HepG2 (cell line): ENCODE measurements around the gene CNPY4. TPM values are rescaled to one million over a fixed set of nuclear protein-coding genes. Genes with fewer than 3 reads are reported as not detected.
A peak's percentile ranks its signal among the peaks of the same experiment; 100 is the strongest.

Experiments used
- BRD4 ChIP-seq: sonication (generic); formaldehyde crosslinking; IDR thresholded peaks from 2 replicates; pipeline ENCODE4 v1.4.0; 2020; ENCODE audit warnings: missing genetic modification reagents
- CENPT ChIP-seq: sonication (generic); formaldehyde crosslinking; IDR thresholded peaks from 2 replicates; pipeline ENCODE4 v1.8.0; 2022; ENCODE audit warnings: low read depth, mild to moderate bottlenecking, moderate library complexity, missing genetic modification reagents
- MBNL3 ChIP-seq: fragments of 250-450 bp; sonication (Bioruptor Pico); conservative IDR thresholded peaks from 2 replicates; pipeline ENCODE4 v1.8.0; 2022; ENCODE audit warnings: mild to moderate bottlenecking, inconsistent platforms
- MED8 ChIP-seq: sonication (generic); formaldehyde crosslinking; IDR thresholded peaks from 2 replicates; pipeline ENCODE4 v1.8.1; 2023; ENCODE audit warnings: mild to moderate bottlenecking, missing genetic modification reagents; ENCODE audit not compliant: insufficient replicate concordance
- MEIS1 ChIP-seq: sonication (generic); formaldehyde crosslinking; IDR thresholded peaks from 2 replicates; pipeline ENCODE4 v1.9.0; 2021; ENCODE audit warnings: mild to moderate bottlenecking, missing genetic modification reagents, moderate library complexity, borderline replicate concordance
- MYNN ChIP-seq: sonication (generic); formaldehyde crosslinking; IDR thresholded peaks from 2 replicates; pipeline ENCODE4 v1.4.0; 2020; ENCODE audit warnings: mild to moderate bottlenecking, low read depth, missing genetic modification reagents
- NFIC ChIP-seq: IDR thresholded peaks from 2 replicates; pipeline ENCODE4 v1.6.1; 2012; ENCODE audit warnings: mild to moderate bottlenecking, low read length, inconsistent platforms
- RBM39 ChIP-seq: fragments of 200-400 bp; formaldehyde crosslinking; IDR thresholded peaks from one replicate; pipeline ENCODE4 v1.6.1; 2018; ENCODE audit warnings: antibody characterized with exemption, mild to moderate bottlenecking, low read depth, low read length; ENCODE audit not compliant: poor library complexity, severe bottlenecking
- SRSF9 ChIP-seq: fragments of 200-400 bp; formaldehyde crosslinking; IDR thresholded peaks from 2 replicates; pipeline ENCODE4 v1.6.1; 2018; ENCODE audit warnings: borderline replicate concordance, mild to moderate bottlenecking, low read depth, low read length; ENCODE audit not compliant: insufficient read depth, poor library complexity, severe bottlenecking
- TOE1 ChIP-seq: sonication (generic); formaldehyde crosslinking; IDR thresholded peaks from 2 replicates; pipeline ENCODE4 v1.4.0; 2020; ENCODE audit warnings: mild to moderate bottlenecking, missing genetic modification reagents
- YY1 ChIP-seq: IDR thresholded peaks from 2 replicates; pipeline ENCODE4 v1.6.1; 2011; ENCODE audit warnings: low read length, low read depth, moderate library complexity, mild to moderate bottlenecking; ENCODE audit not compliant: insufficient read depth, insufficient replicate concordance
- ZFAT ChIP-seq: sonication (generic); formaldehyde crosslinking; conservative IDR thresholded peaks from 2 replicates; pipeline ENCODE4 v1.8.1; 2023; ENCODE audit warnings: missing genetic modification reagents, inconsistent platforms
- ZNF337 ChIP-seq: sonication (generic); formaldehyde crosslinking; IDR thresholded peaks from 2 replicates; pipeline ENCODE4 v1.5.1; 2020; ENCODE audit warnings: missing genetic modification reagents, low read depth, mild to moderate bottlenecking, borderline replicate concordance
- ZNF432 ChIP-seq: sonication (generic); formaldehyde crosslinking; IDR thresholded peaks from 2 replicates; pipeline ENCODE4 v1.5.0; 2020; ENCODE audit warnings: missing genetic modification reagents, mild to moderate bottlenecking, borderline replicate concordance
- ZNF567 ChIP-seq: sonication (generic); formaldehyde crosslinking; IDR thresholded peaks from 2 replicates; pipeline ENCODE4 v1.8.1; 2023; ENCODE audit warnings: mild to moderate bottlenecking, missing genetic modification reagents, borderline replicate concordance
- ZNF572 ChIP-seq: sonication (generic); formaldehyde crosslinking; IDR thresholded peaks from 2 replicates; pipeline ENCODE4 v1.5.1; 2020; ENCODE audit warnings: mild to moderate bottlenecking, missing genetic modification reagents
- ZSCAN21 ChIP-seq: sonication (generic); formaldehyde crosslinking; IDR thresholded peaks from 2 replicates; pipeline ENCODE4 v1.8.0; 2022; ENCODE audit warnings: mild to moderate bottlenecking, missing genetic modification reagents, moderate library complexity, borderline replicate concordance
- polyA plus RNA-seq, 8 experiments: library from polyadenylated mRNA; depleted of rRNA in 3 of 8; stranded (reverse) in 7 of 8; unstranded in 1 of 8; fragments of >200 nt; fragmentation: Illumina TruSeq in 4 of 8; extraction: Trizol in 4 of 8; gene quantifications; 2 replicates each; pipeline versions ENCODE4 v1.2.1 to v1.2.3, GENCODE V29; 2011 to 2016; ENCODE audit warnings: low read depth in 4 of 8, missing spikeins in 1 of 8, mixed read lengths in 1 of 8; ENCODE audit not compliant: insufficient read depth in 1 of 8
- total RNA-seq, 5 experiments: library from RNA; depleted of rRNA; stranded (reverse); fragments of >200 nt; fragmentation: Illumina TruSeq; extraction: Trizol; gene quantifications; 2 replicates each; pipeline ENCODE4 v1.2.3, GENCODE V29; 2016; ENCODE audit warnings: low read depth in 1 of 5
- TF ChIP-seq, protein P1 (sequence below): IDR thresholded peaks from 2 replicates; pipeline ENCODE4 v1.6.1; 2016; ENCODE audit warnings: low read depth
- TF ChIP-seq, protein P2 (sequence below): sonication (generic); formaldehyde crosslinking; IDR thresholded peaks from 2 replicates; pipeline ENCODE4 v1.8.0; 2022; ENCODE audit warnings: missing genetic modification reagents, low read depth, mild to moderate bottlenecking, borderline replicate concordance
- TF ChIP-seq, protein P3 (sequence below): sonication (generic); formaldehyde crosslinking; IDR thresholded peaks from 2 replicates; pipeline ENCODE4 v1.4.0; 2020; ENCODE audit warnings: missing genetic modification reagents
- TF ChIP-seq, protein P4 (sequence below): IDR thresholded peaks from 2 replicates; pipeline ENCODE4 v1.6.1; 2012; ENCODE audit warnings: inconsistent platforms

Gene CNPY4
- total and polyA plus RNA-seq, 2 of the 13 experiments (the other 11 are each of a cell fraction or from before 2014, with no cell fraction given), result 6.2 to 12.7 TPM

DNA sequence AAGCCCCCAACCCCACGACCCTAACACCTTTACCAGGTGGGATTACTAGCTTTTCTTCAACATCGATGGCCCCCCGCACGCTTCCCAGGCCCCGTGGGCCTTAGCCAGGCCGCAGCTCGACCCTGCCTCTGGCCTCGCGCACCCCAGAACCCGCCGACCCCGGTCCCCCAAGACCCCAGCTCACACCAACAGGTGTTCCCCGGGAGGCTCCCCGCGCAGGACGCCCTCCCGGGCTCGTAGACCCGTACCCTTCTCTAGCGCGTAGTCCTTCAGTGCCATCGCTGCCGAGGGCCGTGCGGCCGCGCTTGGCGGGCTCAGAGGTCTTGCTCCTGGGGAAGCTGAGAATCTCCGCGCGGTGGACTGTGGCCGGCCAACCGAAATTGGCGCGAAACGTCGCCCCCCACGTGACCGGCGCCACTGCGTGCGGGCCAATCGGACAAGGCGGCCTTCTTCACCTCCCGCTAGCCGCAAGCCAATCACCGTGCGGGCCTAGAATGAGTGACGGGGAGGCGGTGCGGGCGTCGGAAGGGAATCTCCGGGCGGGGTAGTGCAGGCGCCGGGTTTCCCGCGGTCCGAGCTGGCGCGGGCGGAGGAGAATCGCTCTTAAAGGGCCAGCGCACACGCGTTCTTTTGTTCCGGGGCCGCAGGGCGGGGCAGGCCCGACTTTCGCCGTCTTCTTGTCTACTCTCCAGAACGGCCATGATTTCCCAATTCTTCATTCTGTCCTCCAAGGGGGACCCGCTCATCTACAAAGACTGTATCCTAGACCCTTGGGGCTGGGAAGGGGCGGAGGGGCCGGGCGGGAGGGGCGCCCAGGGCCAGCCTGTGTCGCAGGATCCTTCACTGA lies 18.2 kb upstream of the CNPY4 start, which contains the start of the genes AP4M1 and MCM7 (continued):
- TF ChIP-seq ZNF567 (CRISPR knock-in tag) (0 out of 2 replicates have a peak, but pooled peaks have one; percentile 47), SRSF9 (no peak), ZFAT (CRISPR knock-in tag) (no peak), ZSCAN21 (CRISPR knock-in tag) (peak; percentile 90; the same call in 1 of the 2 replicates), ZNF432 (CRISPR knock-in tag) (no peak), ZNF337 (CRISPR knock-in tag) (peak; percentile 65), MED8 (CRISPR knock-in tag) (peak; percentile 21), MEIS1 (CRISPR knock-in tag) (no peak; the same call in 1 of the 2 replicates), ZNF572 (no peak), RBM39 (peak; percentile 62), BRD4 (CRISPR knock-in tag) (no peak; the same call in 1 of the 2 replicates), MBNL3 (CRISPR knock-in tag) (no peak), MYNN (CRISPR knock-in tag) (no peak), CENPT (CRISPR knock-in tag) (peak; percentile 74), NFIC (no peak), TOE1 (no peak), YY1 (peak; percentile 55)
- TF ChIP-seq, protein P1, sequence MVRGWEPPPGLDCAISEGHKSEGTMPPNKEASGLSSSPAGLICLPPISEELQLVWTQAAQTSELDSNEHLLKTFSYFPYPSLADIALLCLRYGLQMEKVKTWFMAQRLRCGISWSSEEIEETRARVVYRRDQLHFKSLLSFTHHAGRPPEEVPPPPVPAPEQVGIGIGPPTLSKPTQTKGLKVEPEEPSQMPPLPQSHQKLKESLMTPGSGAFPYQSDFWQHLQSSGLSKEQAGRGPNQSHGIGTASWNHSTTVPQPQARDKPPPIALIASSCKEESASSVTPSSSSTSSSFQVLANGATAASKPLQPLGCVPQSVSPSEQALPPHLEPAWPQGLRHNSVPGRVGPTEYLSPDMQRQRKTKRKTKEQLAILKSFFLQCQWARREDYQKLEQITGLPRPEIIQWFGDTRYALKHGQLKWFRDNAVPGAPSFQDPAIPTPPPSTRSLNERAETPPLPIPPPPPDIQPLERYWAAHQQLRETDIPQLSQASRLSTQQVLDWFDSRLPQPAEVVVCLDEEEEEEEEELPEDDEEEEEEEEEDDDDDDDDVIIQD (CRISPR knock-in tag), result no peak
- TF ChIP-seq, protein P2, sequence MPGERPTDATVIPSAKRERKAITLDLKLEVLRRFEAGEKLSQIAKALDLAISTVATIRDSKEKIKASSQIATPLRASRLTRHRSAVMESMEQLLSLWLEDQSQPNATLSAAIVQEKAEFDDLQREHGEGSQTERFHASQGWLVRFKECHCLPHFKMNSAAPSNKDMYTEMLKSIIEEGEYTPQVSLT, result no peak
- TF ChIP-seq, protein P3, sequence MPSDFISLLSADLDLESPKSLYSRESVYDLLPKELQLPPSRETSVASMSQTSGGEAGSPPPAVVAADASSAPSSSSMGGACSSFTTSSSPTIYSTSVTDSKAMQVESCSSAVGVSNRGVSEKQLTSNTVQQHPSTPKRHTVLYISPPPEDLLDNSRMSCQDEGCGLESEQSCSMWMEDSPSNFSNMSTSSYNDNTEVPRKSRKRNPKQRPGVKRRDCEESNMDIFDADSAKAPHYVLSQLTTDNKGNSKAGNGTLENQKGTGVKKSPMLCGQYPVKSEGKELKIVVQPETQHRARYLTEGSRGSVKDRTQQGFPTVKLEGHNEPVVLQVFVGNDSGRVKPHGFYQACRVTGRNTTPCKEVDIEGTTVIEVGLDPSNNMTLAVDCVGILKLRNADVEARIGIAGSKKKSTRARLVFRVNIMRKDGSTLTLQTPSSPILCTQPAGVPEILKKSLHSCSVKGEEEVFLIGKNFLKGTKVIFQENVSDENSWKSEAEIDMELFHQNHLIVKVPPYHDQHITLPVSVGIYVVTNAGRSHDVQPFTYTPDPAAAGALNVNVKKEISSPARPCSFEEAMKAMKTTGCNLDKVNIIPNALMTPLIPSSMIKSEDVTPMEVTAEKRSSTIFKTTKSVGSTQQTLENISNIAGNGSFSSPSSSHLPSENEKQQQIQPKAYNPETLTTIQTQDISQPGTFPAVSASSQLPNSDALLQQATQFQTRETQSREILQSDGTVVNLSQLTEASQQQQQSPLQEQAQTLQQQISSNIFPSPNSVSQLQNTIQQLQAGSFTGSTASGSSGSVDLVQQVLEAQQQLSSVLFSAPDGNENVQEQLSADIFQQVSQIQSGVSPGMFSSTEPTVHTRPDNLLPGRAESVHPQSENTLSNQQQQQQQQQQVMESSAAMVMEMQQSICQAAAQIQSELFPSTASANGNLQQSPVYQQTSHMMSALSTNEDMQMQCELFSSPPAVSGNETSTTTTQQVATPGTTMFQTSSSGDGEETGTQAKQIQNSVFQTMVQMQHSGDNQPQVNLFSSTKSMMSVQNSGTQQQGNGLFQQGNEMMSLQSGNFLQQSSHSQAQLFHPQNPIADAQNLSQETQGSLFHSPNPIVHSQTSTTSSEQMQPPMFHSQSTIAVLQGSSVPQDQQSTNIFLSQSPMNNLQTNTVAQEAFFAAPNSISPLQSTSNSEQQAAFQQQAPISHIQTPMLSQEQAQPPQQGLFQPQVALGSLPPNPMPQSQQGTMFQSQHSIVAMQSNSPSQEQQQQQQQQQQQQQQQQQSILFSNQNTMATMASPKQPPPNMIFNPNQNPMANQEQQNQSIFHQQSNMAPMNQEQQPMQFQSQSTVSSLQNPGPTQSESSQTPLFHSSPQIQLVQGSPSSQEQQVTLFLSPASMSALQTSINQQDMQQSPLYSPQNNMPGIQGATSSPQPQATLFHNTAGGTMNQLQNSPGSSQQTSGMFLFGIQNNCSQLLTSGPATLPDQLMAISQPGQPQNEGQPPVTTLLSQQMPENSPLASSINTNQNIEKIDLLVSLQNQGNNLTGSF (CRISPR knock-in tag), result no peak; the same call in 1 of the 2 replicates
- TF ChIP-seq, protein P4, sequence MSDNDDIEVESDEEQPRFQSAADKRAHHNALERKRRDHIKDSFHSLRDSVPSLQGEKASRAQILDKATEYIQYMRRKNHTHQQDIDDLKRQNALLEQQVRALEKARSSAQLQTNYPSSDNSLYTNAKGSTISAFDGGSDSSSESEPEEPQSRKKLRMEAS, result peak; percentile 85
